GM19099 (cell line): ENCODE measurements around the gene IFT27.

Source experiments
- POLR2A ChIP-seq: IDR thresholded peaks from 3 replicates; pipeline ENCODE4 v1.6.1; 2011; ENCODE audit warnings: low read depth; ENCODE audit not compliant: insufficient read length; ENCODE audit errors: extremely low read depth

The IFT27 gene

DNA sequence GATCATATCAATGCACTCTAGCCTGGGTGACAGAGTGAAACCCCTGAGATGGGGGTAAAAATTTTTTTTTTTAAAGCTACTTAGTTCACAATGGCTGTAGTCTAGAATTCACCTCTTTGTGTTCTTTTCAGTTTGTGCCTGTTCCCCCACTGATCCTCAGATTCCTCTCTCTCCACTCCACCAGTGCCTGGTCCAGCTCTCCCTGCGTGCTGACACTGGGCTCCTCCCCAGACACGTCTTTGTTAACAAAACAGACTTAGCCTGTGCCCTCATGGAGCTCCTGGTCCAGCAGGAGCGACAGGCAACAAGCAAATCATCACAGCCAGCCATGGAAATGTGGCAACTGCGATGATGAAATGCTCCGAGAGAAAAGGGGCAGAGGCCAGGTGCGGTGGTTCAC is 34.0 kb downstream of the IFT27 start:
- no peak for TF ChIP-seq POLR2A

GRCh38 chr22:36741204-36741793 is 34.6 kb downstream of the IFT27 start:
- no peak for TF ChIP-seq POLR2A

DNA sequence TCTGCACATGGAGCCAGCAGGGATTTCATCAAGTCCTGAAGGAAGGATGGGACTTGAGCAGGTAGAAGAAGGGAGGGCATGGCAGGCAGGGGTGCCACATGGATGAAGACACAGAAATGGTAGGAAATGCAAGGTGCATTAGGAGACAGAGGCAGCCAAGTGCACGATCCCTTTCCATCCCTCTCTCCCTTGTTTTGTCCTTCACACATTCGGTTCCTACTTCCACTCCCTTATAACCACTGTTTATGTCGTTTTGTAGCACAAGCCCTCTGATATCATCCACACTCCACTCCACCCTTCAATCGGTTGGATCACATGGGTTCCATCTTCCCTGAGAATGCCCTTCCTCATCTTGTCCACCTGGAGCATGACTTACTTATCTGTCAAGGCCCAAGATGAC is 35.2 kb downstream of the IFT27 start:
- TF ChIP-seq POLR2A: no peak

DNA sequence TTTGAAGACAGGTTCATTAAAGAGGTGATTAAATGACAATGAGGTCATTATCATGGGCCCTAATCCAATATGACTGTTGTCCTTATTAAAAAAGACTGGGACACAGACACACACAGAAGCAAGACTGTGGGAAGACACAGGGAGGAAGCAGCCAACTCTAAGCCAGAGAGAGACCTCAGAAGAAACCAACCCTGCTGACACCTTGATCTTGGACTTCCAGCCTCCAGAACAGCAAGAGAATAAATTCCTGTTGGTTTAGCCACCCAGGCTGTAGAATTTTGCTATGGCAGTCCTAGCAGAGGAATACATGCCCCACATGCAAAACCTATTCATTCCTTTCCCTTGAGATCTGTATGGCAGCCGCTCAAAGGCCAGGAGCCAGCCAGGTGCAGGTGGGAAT is 36.7 kb downstream of the IFT27 start:
- TF ChIP-seq POLR2A: no peak

GRCh38 chr22:36738416-36739020 is 37.4 kb downstream of the IFT27 start:
- no peak for TF ChIP-seq POLR2A

DNA sequence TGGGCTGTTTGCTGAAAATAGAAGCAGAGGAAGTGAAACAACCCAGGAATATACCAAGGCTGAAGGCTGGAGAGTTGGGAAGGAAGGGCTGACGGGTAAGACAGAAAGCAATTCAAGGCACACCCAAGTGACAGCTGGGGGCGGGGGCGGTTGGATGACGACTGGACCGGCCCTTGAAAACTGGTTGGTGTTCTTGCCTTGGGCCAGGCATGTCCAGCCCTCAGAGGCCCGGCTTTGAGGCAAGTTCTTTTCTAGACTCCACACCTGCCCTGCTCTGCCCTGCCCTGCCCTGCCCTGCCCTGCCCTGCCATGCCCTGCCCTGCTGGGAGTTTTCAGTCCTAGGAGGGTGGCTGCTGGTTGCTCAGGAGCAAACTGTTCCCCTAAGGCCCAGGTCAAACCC is 38.1 kb downstream of the IFT27 start:
- no peak for TF ChIP-seq POLR2A

DNA sequence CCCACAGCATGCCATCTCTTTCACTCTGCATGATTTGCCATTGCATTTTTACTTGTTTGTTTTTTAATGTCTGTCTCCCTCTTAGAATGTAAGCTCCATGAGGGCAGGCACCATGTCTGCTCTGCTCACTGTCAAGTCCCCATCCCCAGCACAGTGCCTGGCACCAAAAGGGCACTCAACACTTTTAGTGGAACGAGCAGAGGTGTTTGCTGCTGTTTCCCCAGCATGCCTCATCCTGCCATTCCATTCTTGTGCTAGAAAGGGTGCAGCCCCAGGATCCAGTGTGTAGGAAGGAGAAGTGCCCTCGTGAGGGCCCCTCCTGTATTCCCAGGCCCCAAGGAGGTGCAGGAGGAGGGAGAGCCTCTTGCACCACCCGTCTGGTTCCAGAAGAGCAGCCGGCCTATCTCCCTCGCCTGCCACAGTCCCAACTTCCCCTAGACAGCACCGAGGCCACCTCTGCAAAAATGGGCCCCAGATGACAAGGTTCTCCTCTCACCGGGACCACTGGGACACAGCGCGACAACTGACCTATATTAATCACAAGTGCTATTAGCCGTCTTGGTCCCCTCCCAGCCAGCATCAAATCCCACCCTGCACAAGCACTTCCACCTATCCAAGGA is 39.1 kb downstream of the IFT27 start:
- no peak for TF ChIP-seq POLR2A

DNA sequence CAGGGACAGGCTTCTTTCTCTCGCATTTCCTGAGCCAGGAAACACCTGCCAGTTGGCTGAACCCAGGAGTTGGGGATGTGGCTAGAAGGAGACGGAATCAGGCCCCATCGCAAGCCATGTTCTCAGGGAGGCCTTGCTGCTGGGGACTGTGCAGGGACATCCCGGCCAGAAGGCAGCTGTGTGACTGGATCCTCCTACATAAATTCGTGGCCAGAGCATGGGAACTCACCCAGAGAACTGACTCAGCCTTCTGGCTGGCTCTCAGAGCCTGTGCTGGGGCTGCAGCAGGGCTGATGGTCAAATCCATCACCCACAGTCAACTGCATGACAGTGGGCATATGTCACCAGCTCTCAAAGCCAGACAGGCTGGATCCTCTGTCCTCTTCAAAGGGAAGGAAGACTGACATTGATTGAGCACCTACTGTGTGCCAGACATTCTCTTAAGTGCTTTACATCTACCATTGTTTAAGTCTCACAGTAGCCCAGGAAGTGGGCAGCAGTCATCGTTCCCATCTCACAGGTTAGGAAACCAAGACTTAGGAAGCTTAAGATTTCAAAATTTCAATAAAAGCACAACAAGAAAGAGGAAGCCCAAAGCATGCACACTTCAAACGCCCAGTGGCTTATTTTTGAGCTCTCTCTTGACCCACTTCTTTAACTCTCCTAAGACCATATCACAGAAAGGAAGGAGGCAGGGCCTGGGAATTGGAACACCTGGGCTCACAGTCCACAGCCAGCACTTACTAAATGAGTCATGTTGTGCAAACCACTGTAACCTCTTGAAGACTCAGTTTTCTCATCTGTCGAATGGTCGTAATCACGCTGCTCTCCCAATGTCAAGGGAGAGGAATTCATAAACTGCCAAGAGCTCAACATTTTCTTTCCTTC is 41.5 kb downstream of the IFT27 start:
- no peak for TF ChIP-seq POLR2A

- no peak for TF ChIP-seq POLR2A
Measured at GRCh38 chr22:36733271-36733670, 42.6 kb downstream of the IFT27 start.

DNA sequence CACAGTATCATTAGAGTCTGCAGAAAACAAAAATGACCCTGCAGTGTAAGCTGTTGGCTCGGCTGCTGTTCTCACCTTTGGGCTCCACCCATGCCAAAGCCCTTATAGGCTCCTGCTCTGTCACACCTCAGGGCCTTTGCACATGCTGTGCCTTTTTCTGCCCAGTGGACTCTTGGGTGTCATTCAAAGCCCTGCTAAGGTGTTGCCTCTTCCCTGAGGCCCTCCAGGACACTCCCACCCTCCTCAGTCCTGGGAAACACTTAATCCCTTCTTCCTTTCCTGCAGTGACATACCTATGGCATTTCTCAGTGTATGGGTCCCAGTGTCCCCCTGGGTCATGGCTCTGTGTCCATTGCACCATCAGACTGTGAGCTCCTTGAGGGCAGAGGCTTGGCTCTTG is 43.3 kb downstream of the IFT27 start:
- no peak for TF ChIP-seq POLR2A

GRCh38 chr22:36731916-36732315 is 44.0 kb downstream of the IFT27 start:
- TF ChIP-seq POLR2A: no peak

GRCh38 chr22:36730176-36730858 is 45.6 kb downstream of the IFT27 start:
- TF ChIP-seq POLR2A: no peak

DNA sequence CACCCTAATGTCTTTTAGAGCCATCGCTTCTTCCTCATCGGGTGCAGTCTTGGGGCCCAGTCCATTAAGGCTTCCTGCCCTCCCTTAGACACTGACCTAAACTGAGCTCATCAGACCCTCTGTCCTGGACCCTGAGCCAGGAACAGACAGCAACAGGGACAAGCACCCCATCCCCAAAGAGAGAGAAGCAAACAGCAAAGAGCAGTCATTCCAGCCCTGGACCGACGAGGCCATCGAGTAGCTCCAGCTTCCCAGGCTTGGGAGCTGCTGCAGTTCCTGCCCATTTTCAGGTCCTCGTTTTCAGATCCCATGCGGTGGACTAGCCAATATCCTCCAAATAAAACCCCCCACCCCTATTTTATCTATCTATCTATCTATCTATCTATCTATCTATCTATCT is 46.6 kb downstream of the IFT27 start:
- no peak for TF ChIP-seq POLR2A

- no peak for TF ChIP-seq POLR2A
Measured at GRCh38 chr22:36728505-36728904, 47.4 kb downstream of the IFT27 start.

DNA sequence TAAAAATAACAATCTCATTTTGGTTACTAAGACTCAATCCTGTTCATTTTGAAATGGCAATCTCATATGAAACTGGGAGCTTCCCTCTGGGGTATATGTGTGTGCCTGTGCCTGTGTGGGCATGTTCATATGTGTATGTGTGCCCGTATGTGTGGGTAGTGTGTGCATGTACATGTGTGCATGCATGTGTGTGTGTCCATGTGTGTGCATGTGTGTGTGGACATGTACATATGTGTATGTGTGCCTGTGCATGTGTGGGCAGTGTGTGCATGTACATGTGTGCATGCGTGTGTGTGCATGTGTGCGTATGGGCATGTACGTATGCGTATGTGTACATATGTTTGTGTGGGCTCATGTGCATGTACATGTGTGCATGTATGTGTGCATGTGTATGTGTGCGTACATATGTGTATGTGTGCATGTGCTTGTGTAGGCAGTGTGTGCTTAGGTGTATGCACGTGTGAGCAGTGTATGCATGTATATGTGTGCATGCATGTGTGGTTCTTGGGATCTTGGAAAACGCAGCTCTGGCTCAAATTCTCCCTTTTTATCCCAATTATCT is 47.9 kb downstream of the IFT27 start:
- no peak for TF ChIP-seq POLR2A
